Astrocyte (in vitro differentiated cells and primary cell): ENCODE measurements around the gene CCDC190. TPM values are rescaled to one million over a fixed set of nuclear protein-coding genes. Genes with fewer than 3 reads are reported as not detected.
"Not testable (repeated sequence)": the region's sequence is repeated elsewhere in the genome, so short reads cannot be mapped to it uniquely, and the experiment has no call there.

Experiments used
- DNase-seq: peaks from one replicate; pipeline ENCODE4 v3.0.0-alpha.2; 2010; ENCODE audit warnings: low read depth
- FAIRE-seq: peaks from 2 replicates; lab custom pipeline; 2011; peaks lifted over from hg19 to GRCh38; lab: Jason Lieb, UNC
- H2AFZ ChIP-seq: 2 replicates; pipeline ENCODE4 v1.6.0; 2012; ENCODE audit warnings: low read depth, low read length, inconsistent platforms
- H3K27ac ChIP-seq: 2 replicates; pipeline ENCODE4 v1.5.1; 2011; ENCODE audit warnings: low read depth, low read length, inconsistent platforms
- H3K27me3 ChIP-seq: 2 replicates; pipeline ENCODE4 v1.6.0; 2011; ENCODE audit warnings: low read length, inconsistent platforms; ENCODE audit not compliant: insufficient read depth
- H3K36me3 ChIP-seq: 2 replicates; pipeline ENCODE4 v1.5.1; 2011; ENCODE audit warnings: low read length, inconsistent platforms; ENCODE audit not compliant: insufficient read depth
- H3K4me1 ChIP-seq: 2 replicates; pipeline ENCODE4 v1.5.1; 2011; ENCODE audit warnings: low read length, inconsistent platforms; ENCODE audit not compliant: insufficient read depth
- H3K4me2 ChIP-seq: 2 replicates; pipeline ENCODE4 v1.6.0; 2012; ENCODE audit warnings: low read length, inconsistent platforms
- H3K4me3 ChIP-seq: 2 replicates; pipeline ENCODE4 v1.5.1; 2011; ENCODE audit warnings: low read depth, mild to moderate bottlenecking, low read length, inconsistent platforms; ENCODE audit not compliant: insufficient read depth
- H3K79me2 ChIP-seq: 2 replicates; pipeline ENCODE4 v1.6.0; 2012; ENCODE audit warnings: mild to moderate bottlenecking, low read length, inconsistent platforms; ENCODE audit not compliant: insufficient read depth
- H3K9ac ChIP-seq: 2 replicates; pipeline ENCODE4 v1.6.0; 2012; ENCODE audit warnings: mild to moderate bottlenecking, low read length, inconsistent platforms
- H3K9me3 ChIP-seq: 2 replicates; pipeline ENCODE4 v1.5.1; 2012; ENCODE audit warnings: low read depth, mild to moderate bottlenecking, low read length, inconsistent platforms; ENCODE audit not compliant: insufficient read depth
- H4K20me1 ChIP-seq: 2 replicates; pipeline ENCODE4 v1.6.0; 2012; ENCODE audit warnings: low read length, inconsistent platforms; ENCODE audit not compliant: insufficient read depth
- H3K27ac Mint-ChIP-seq: one replicate; pipeline ENCODE4 v1.8.0; 2021; ENCODE audit warnings: mild to moderate bottlenecking, mixed read lengths; ENCODE audit not compliant: unreplicated experiment
- H3K27me3 Mint-ChIP-seq: one replicate; pipeline ENCODE4 v1.8.0; 2021; ENCODE audit warnings: low read depth, mixed read lengths; ENCODE audit not compliant: unreplicated experiment
- H3K36me3 Mint-ChIP-seq: one replicate; pipeline ENCODE4 v1.8.0; 2021; ENCODE audit warnings: low read depth, mixed read lengths; ENCODE audit not compliant: unreplicated experiment
- H3K4me1 Mint-ChIP-seq: one replicate; pipeline ENCODE4 v1.8.0; 2021; ENCODE audit warnings: low read depth, mixed read lengths; ENCODE audit not compliant: unreplicated experiment
- H3K4me3 Mint-ChIP-seq: one replicate; pipeline ENCODE4 v1.8.0; 2021; ENCODE audit warnings: mild to moderate bottlenecking, moderate library complexity, mixed read lengths; ENCODE audit not compliant: unreplicated experiment
- H3K9me3 Mint-ChIP-seq: one replicate; pipeline ENCODE4 v1.8.0; 2021; ENCODE audit warnings: mild to moderate bottlenecking, mixed read lengths; ENCODE audit not compliant: unreplicated experiment
- CTCF ChIP-seq: IDR thresholded peaks from 2 replicates; pipeline ENCODE4 v1.5.1; 2011; ENCODE audit warnings: low read depth, mild to moderate bottlenecking, inconsistent platforms, low read length, moderate library complexity; ENCODE audit not compliant: insufficient read depth
- EZH2 ChIP-seq: IDR thresholded peaks from 2 replicates; pipeline ENCODE4 v1.6.1; 2012; ENCODE audit warnings: mild to moderate bottlenecking, low read length, inconsistent platforms; ENCODE audit not compliant: insufficient read depth
- total RNA-seq: library from RNA; stranded (reverse); gene quantifications from 2 replicates; pipeline ENCODE4 v1.2.1, GENCODE V29; 2021

CCDC190 gene
- total RNA-seq, 1 donor from 2014 or later, result not detected

- Histone ChIP-seq H4K20me1 (no peaks in the 10 kb centered on the region), H3K79me2 (no peaks in the 10 kb centered on the region), H3K27ac (peak overlapping the region; percentile 99), H3K9me3 (no peaks in the 10 kb centered on the region), H3K36me3 (no peaks in the 10 kb centered on the region), H3K9ac (peak overlapping the region; percentile 86), H3K4me1 (peaks cover 20% of the 10 kb centered on the region), H2AFZ (peak overlapping the region; percentile 30), H3K4me2 (peak overlapping the region; percentile 72), H3K27me3 (no peaks in the 10 kb centered on the region), H3K4me3 (no peak overlapping the region)
- TF ChIP-seq EZH2 (no peak), CTCF (peak; percentile 30)
- Mint-ChIP-seq H3K27me3 (no peaks in the 10 kb centered on the region), H3K4me3 (no peak overlapping the region), H3K4me1 (peaks cover 3% of the 10 kb centered on the region), H3K27ac (no peak overlapping the region), H3K36me3 (no peaks in the 10 kb centered on the region), H3K9me3 (no peaks in the 10 kb centered on the region)
- peak; percentile 95 for DNase-seq
- FAIRE-seq, result peak; percentile 60
These were observed 13.0 kb upstream of the CCDC190 start for GRCh38 chr1:162873671-162874666.

- H3K9ac ChIP-seq, result peak overlapping the region; percentile 86
- FAIRE-seq, result peak; percentile 17
- no peak for TF ChIP-seq EZH2
- TF ChIP-seq CTCF, result no peak
- DNase-seq, result peak; percentile 71
- H3K36me3 ChIP-seq, result no peaks in the 10 kb centered on the region
- Mint-ChIP-seq H3K9me3 (no peaks in the 10 kb centered on the region), H3K36me3 (no peaks in the 10 kb centered on the region), H3K27me3 (no peaks in the 10 kb centered on the region), H3K4me1 (peaks cover under 1% of the 10 kb centered on the region), H3K27ac (no peak overlapping the region), H3K4me3 (no peak overlapping the region)
- H3K27me3 ChIP-seq, result no peaks in the 10 kb centered on the region
- H3K4me2 ChIP-seq, result peak overlapping the region; percentile 72
- peak overlapping the region; percentile 99 for H3K27ac ChIP-seq
- no peaks in the 10 kb centered on the region for H3K79me2 ChIP-seq
- H3K4me3 ChIP-seq, result no peak overlapping the region
- H3K4me1 ChIP-seq, result peaks cover 20% of the 10 kb centered on the region
- peak overlapping the region; percentile 16 for H2AFZ ChIP-seq
- no peaks in the 10 kb centered on the region for H3K9me3 ChIP-seq
- no peaks in the 10 kb centered on the region for H4K20me1 ChIP-seq
These were observed 12.0 kb upstream of the CCDC190 start for GRCh38 chr1:162872981-162873380.

- H3K9me3 ChIP-seq, H2AFZ ChIP-seq, H3K27ac ChIP-seq, H3K4me3 Mint-ChIP-seq, H3K27me3 ChIP-seq, H3K4me3 ChIP-seq, DNase-seq, H3K27ac Mint-ChIP-seq, H3K4me1 Mint-ChIP-seq, FAIRE-seq, H3K4me2 ChIP-seq, H3K36me3 Mint-ChIP-seq, H3K27me3 Mint-ChIP-seq, H3K9ac ChIP-seq, H3K79me2 ChIP-seq, H3K9me3 Mint-ChIP-seq, H4K20me1 ChIP-seq, H3K36me3 ChIP-seq: not testable (repeated sequence)
- H3K4me1 ChIP-seq, result peaks cover 18% of the 10 kb centered on the region
These were observed 10.4 kb upstream of the CCDC190 start for GRCh38 chr1:162871417-162871816.
